HCT116 (cell line): ENCODE measurements around the gene THADA. TPM values are rescaled to one million over a fixed set of nuclear protein-coding genes. Genes with fewer than 3 reads are reported as not detected.

Source experiments
- ATAC-seq: fragments of 200-7000 bp; cut with Tn5 transposase; 2 replicates; pipeline ENCODE4 v1.9.1; 2020; ENCODE audit warnings: mild to moderate bottlenecking, moderate library complexity
- BruUV-seq: library from RNA; stranded (reverse); fragments of 400-500 nt; replicated peaks from 2 replicates; lab custom pipeline; 2021; lab: Mats Ljungman, UMichigan
- CTCF ChIA-PET: fragments of 300-600 bp; sonication (Branson Sonifier 250); formaldehyde crosslinking; loops from one replicate; lab custom pipeline; 2021; ENCODE audit warnings: antibody characterized with exemption; lab: Charles Lee
- POLR2A ChIA-PET: fragments of 300-600, 350-600 bp; sonication (Branson Sonifier 250); formaldehyde crosslinking; loops from one replicate; lab custom pipeline; 2021; ENCODE audit warnings: antibody characterized with exemption; lab: Charles Lee
- RAD21 ChIA-PET, 2 experiments: fragments of 300-600 bp; sonication (Branson Sonifier 250); formaldehyde crosslinking; loops; one replicate each; lab custom pipeline; 2023; ENCODE audit warnings: low total read pairs in 2 of 2; ENCODE audit not compliant: uncharacterized antibody in 2 of 2, unreplicated experiment in 2 of 2, low non-redundant PET in 1 of 2; lab: Charles Lee
- DNase-seq: peaks from one replicate; pipeline ENCODE4 v3.0.0-alpha.2; 2010; ENCODE audit warnings: low read depth, low spot score
- H2AFZ ChIP-seq: fragments of 200-600 bp; shearing (Covaris generic), sonication (generic); 2 replicates; pipeline ENCODE4 v1.6.1; 2017; ENCODE audit warnings: low read depth, mixed run types, mixed read lengths, antibody characterized with exemption, low read length; ENCODE audit not compliant: poor library complexity, severe bottlenecking
- H3K27ac ChIP-seq: 2 replicates; pipeline ENCODE4 v1.5.1; 2012; ENCODE audit warnings: low read depth, low read length
- H3K27me3 ChIP-seq: fragments of 200-600 bp; sonication (generic); 2 replicates; pipeline ENCODE4 v1.6.1; 2016; ENCODE audit warnings: mixed run types, low read length, mixed read lengths; ENCODE audit not compliant: insufficient read depth
- H3K36me3 ChIP-seq, 2 experiments: fragments of 200-500 bp in 1 of 2; fragments of 200-600 bp in 1 of 2; sonication (Bioruptor generic) in 1 of 2; sonication (generic) in 1 of 2; 2 replicates each; pipeline versions ENCODE4 v1.5.1 to v1.6.1; 2014 to 2016; ENCODE audit warnings: low read length in 2 of 2, inconsistent platforms in 1 of 2, mixed read lengths in 1 of 2, mixed run types in 1 of 2; ENCODE audit not compliant: insufficient read depth in 2 of 2, control insufficient read depth in 1 of 2
- H3K4me1 ChIP-seq, 2 experiments: fragments of 200-600 bp in 1 of 2; sonication (generic) in 1 of 2; 2 replicates each; pipeline versions ENCODE4 v1.5.1 to v1.6.1; 2012 to 2017; ENCODE audit warnings: low read length in 2 of 2, inconsistent platforms in 1 of 2, mild to moderate bottlenecking in 1 of 2, mixed read lengths in 1 of 2, mixed run types in 1 of 2, moderate library complexity in 1 of 2; ENCODE audit not compliant: insufficient read depth in 2 of 2, control insufficient read depth in 1 of 2
- H3K4me2 ChIP-seq: fragments of 200-600 bp; sonication (generic); 2 replicates; pipeline ENCODE4 v1.6.1; 2017; ENCODE audit warnings: mixed run types, low read length, mixed read lengths
- H3K4me3 ChIP-seq, 2 experiments: fragments of 200-600 bp in 1 of 2; sonication (generic) in 1 of 2; replicated peaks in 1 of 2; 2 replicates each; pipeline ENCODE4 v1.5.1; 2011 to 2016; ENCODE audit warnings: low read length in 2 of 2, control low read depth in 1 of 2, low read depth in 1 of 2, mild to moderate bottlenecking in 1 of 2, mixed read lengths in 1 of 2, mixed run types in 1 of 2
- H3K79me2 ChIP-seq: fragments of 200-600 bp; sonication (generic); 2 replicates; pipeline ENCODE4 v1.6.1; 2017; ENCODE audit warnings: mild to moderate bottlenecking, mixed run types, low read length, moderate library complexity, mixed read lengths; ENCODE audit not compliant: insufficient read depth
- H3K9ac ChIP-seq: fragments of 200-600 bp; sonication (generic); 2 replicates; pipeline ENCODE4 v1.6.1; 2016; ENCODE audit warnings: low read length, mixed read lengths
- H3K9me2 ChIP-seq: fragments of 200-600 bp; sonication (generic), shearing (Covaris generic); 2 replicates; pipeline ENCODE4 v1.6.1; 2017; ENCODE audit warnings: mixed run types, mild to moderate bottlenecking, moderate library complexity; ENCODE audit not compliant: insufficient read depth
- H3K9me3 ChIP-seq, 2 experiments: fragments of 200-500 bp in 1 of 2; fragments of 200-600 bp in 1 of 2; sonication (Bioruptor generic) in 1 of 2; sonication (generic) in 1 of 2; 2 replicates each; pipeline ENCODE4 v1.6.1; 2014 to 2017; ENCODE audit warnings: low read length in 2 of 2, mixed read lengths in 2 of 2, inconsistent platforms in 1 of 2, low read depth in 1 of 2, mild to moderate bottlenecking in 1 of 2, mixed run types in 1 of 2, moderate library complexity in 1 of 2; ENCODE audit not compliant: control insufficient read depth in 1 of 2, insufficient read depth in 1 of 2
- H4K20me1 ChIP-seq: fragments of 200-600 bp; sonication (generic), shearing (Covaris generic); 2 replicates; pipeline ENCODE4 v1.6.1; 2017; ENCODE audit warnings: mixed run types, mild to moderate bottlenecking, moderate library complexity; ENCODE audit not compliant: insufficient read depth
- CBX3 ChIP-seq: IDR thresholded peaks from 2 replicates; pipeline ENCODE4 v1.6.1; 2012; ENCODE audit warnings: low read depth
- ELF1 ChIP-seq: IDR thresholded peaks from 2 replicates; pipeline ENCODE4 v1.6.1; 2012; ENCODE audit warnings: low read depth, borderline replicate concordance
- EZH2 ChIP-seq: fragments of 200-600 bp; sonication (generic); IDR thresholded peaks from 2 replicates; pipeline ENCODE4 v1.6.1; 2017; ENCODE audit warnings: antibody characterized with exemption, mixed run types
- EZH2phosphoT487 ChIP-seq: fragments of 200-600 bp; IDR thresholded peaks from 2 replicates; pipeline ENCODE4 v1.6.1; 2018; ENCODE audit warnings: antibody characterized with exemption, borderline replicate concordance
- POLR2A ChIP-seq: IDR thresholded peaks from 2 replicates; pipeline ENCODE4 v1.7.0; 2011; ENCODE audit warnings: borderline replicate concordance; ENCODE audit not compliant: insufficient read depth, insufficient read length; ENCODE audit errors: extremely low read depth
- POLR2AphosphoS5 ChIP-seq: IDR thresholded peaks from 2 replicates; pipeline ENCODE4 v1.6.1; 2011; ENCODE audit warnings: mild to moderate bottlenecking, low read depth, low read length, moderate library complexity
- RAD21 ChIP-seq: IDR thresholded peaks from 2 replicates; pipeline ENCODE4 v1.6.1; 2012; ENCODE audit warnings: low read depth, mild to moderate bottlenecking
- SIN3A ChIP-seq: IDR thresholded peaks from 2 replicates; pipeline ENCODE4 v1.6.1; 2012; ENCODE audit warnings: low read depth
- SP1 ChIP-seq: IDR thresholded peaks from 2 replicates; pipeline ENCODE4 v1.6.1; 2012; ENCODE audit warnings: low read depth
- ZFX ChIP-seq: fragments of 450-650 bp; IDR thresholded peaks from 2 replicates; pipeline ENCODE4 v1.6.1; 2017
- intact Hi-C: fragments of 100-400 bp; cut with micrococcal nuclease; formaldehyde crosslinking; loops from 2 replicates; pipeline ENCODE4 v1.10.0; 2022
- total RNA-seq: library from RNA; stranded (reverse); gene quantifications from one replicate; pipeline ENCODE4 v1.2.1, GENCODE V29; 2021; ENCODE audit not compliant: unreplicated experiment
- TF ChIP-seq, protein P1 (sequence below): IDR thresholded peaks from 2 replicates; pipeline ENCODE4 v1.6.1; 2012
- TF ChIP-seq, protein P2 (sequence below): IDR thresholded peaks from 2 replicates; pipeline ENCODE4 v1.6.1; 2012

The THADA gene
- total RNA-seq, 1 experiment from 2014 or later = 30.7 TPM

- no peaks in the 10 kb centered on the region for H4K20me1 ChIP-seq
- POLR2A ChIA-PET = interaction anchor here (0.5 kb wide), 1 partner anchor 98 kb away, joined by 3 read pairs; the partner anchor contains the start of gene ZFP36L2
- no peaks in the 10 kb centered on the region for H3K9me2 ChIP-seq
- peaks cover 0 to 7% of the 10 kb centered on the region in 2 experiments; a peak in 2 of 4 replicates for H3K4me1 ChIP-seq
- no peak overlapping the region for H3K4me3 ChIP-seq
- H3K79me2 ChIP-seq = no peaks in the 10 kb centered on the region
- no TSS peak for BruUV-seq
- intact Hi-C loops = no loop called here
- ATAC-seq = no peak
- H3K27ac ChIP-seq = no peak overlapping the region
- no peak for TF ChIP-seq SIN3A
- no peak for TF ChIP-seq ELF1
- TF ChIP-seq, protein P1, sequence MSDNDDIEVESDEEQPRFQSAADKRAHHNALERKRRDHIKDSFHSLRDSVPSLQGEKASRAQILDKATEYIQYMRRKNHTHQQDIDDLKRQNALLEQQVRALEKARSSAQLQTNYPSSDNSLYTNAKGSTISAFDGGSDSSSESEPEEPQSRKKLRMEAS = no peak
- TF ChIP-seq POLR2A = no peak
- TF ChIP-seq ZFX = no peak
- no peak for TF ChIP-seq CBX3
- TF ChIP-seq, protein P2, sequence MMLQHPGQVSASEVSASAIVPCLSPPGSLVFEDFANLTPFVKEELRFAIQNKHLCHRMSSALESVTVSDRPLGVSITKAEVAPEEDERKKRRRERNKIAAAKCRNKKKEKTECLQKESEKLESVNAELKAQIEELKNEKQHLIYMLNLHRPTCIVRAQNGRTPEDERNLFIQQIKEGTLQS = no peak
- no peak for TF ChIP-seq SP1
- TF ChIP-seq POLR2AphosphoS5 = no peak
- TF ChIP-seq EZH2phosphoT487 = no peak
- no peak for TF ChIP-seq EZH2
- TF ChIP-seq RAD21 = no peak
- no peak overlapping the region for H3K4me2 ChIP-seq
- H3K9me3 ChIP-seq = no peaks in the 10 kb centered on the region
- no peak overlapping the region for H3K9ac ChIP-seq
- H3K27me3 ChIP-seq = no peaks in the 10 kb centered on the region
- H2AFZ ChIP-seq = no peak overlapping the region
- no peaks in the 10 kb centered on the region for H3K36me3 ChIP-seq
- CTCF ChIA-PET = no interaction called here
- RAD21 ChIA-PET = no interaction called here
- DNase-seq = no peak
Observed at GRCh38 chr2:43324259-43325106, 271.4 kb downstream of the THADA start.
